GM21515 (cell line): ENCODE results near the gene NTM.

Experiments used
- ATAC-seq: cut with Tn5 transposase; IDR thresholded peaks from one replicate; pipeline ENCODE4 v1.9.1; 2021; ENCODE audit not compliant: unreplicated experiment

NTM gene

GRCh38 chr11:131841925-131842635 lies 471.7 kb downstream of the NTM start:
- no peak for ATAC-seq

GRCh38 chr11:131845255-131845654 lies 474.8 kb downstream of the NTM start:
- ATAC-seq: no peak

GRCh38 chr11:131849485-131849884 lies 479.1 kb downstream of the NTM start:
- ATAC-seq: no peak

GRCh38 chr11:131850507-131850906 lies 480.1 kb downstream of the NTM start:
- no peak for ATAC-seq

- ATAC-seq: no peak
Measured at GRCh38 chr11:131851964-131852755, 481.7 kb downstream of the NTM start.

GRCh38 chr11:131852757-131853156 lies 482.3 kb downstream of the NTM start:
- ATAC-seq: no peak

- no peak for ATAC-seq
Measured at GRCh38 chr11:131854391-131854790, 484.0 kb downstream of the NTM start.

- no peak for ATAC-seq
Measured at GRCh38 chr11:131855320-131855719, 484.9 kb downstream of the NTM start.

- ATAC-seq: no peak
Measured at GRCh38 chr11:131857246-131857645, 486.8 kb downstream of the NTM start.

GRCh38 chr11:131858505-131858904 lies 488.1 kb downstream of the NTM start:
- no peak for ATAC-seq

GRCh38 chr11:131859538-131860210 lies 489.3 kb downstream of the NTM start:
- ATAC-seq: no peak

GRCh38 chr11:131864228-131864627 lies 493.8 kb downstream of the NTM start:
- ATAC-seq: no peak

GRCh38 chr11:131865860-131866259 lies 495.4 kb downstream of the NTM start:
- ATAC-seq: no peak

GRCh38 chr11:131866535-131867400 lies 496.4 kb downstream of the NTM start:
- ATAC-seq: no peak

- ATAC-seq: no peak
Measured at GRCh38 chr11:131867457-131868257, 497.2 kb downstream of the NTM start.

GRCh38 chr11:131868629-131869507 lies 498.5 kb downstream of the NTM start:
- no peak for ATAC-seq

GRCh38 chr11:131870305-131870704 lies 499.9 kb downstream of the NTM start:
- ATAC-seq: no peak

GRCh38 chr11:131871006-131871405 lies 500.6 kb downstream of the NTM start:
- no peak for ATAC-seq

- no peak for ATAC-seq
Measured at GRCh38 chr11:131874070-131874469, 503.7 kb downstream of the NTM start.
